GM11168 (cell line): ENCODE measurements around the gene USP10.

ENCODE experiments used
- in situ Hi-C: fragments of 300-500 bp; cut with MboI; formaldehyde crosslinking; loops from one replicate; pipeline ENCODE4 v1.12.0; 2022; ENCODE audit warnings: low sequenced_read_pairs; ENCODE audit not compliant: unreplicated experiment

USP10 gene

DNA sequence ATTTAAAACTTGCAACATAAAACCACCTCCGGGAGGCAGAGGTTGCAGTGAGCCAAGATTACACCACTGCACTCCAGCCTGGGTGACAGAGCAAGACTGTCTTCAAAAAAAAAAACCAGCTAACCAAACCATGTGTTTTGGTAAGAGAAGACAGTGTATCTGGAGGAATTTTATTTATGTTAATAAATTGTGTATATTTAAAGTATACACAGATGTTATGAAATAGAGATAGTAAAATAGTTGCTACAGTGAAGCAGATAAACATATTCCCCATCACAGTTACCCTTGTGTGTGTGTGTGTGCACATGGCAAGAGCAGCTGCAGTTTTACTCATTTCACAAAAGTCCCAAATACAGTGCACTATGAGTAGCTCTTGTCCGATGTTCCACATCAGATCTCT lies 65.2 kb downstream of the USP10 start:
- in situ Hi-C loops = no loop called here

DNA sequence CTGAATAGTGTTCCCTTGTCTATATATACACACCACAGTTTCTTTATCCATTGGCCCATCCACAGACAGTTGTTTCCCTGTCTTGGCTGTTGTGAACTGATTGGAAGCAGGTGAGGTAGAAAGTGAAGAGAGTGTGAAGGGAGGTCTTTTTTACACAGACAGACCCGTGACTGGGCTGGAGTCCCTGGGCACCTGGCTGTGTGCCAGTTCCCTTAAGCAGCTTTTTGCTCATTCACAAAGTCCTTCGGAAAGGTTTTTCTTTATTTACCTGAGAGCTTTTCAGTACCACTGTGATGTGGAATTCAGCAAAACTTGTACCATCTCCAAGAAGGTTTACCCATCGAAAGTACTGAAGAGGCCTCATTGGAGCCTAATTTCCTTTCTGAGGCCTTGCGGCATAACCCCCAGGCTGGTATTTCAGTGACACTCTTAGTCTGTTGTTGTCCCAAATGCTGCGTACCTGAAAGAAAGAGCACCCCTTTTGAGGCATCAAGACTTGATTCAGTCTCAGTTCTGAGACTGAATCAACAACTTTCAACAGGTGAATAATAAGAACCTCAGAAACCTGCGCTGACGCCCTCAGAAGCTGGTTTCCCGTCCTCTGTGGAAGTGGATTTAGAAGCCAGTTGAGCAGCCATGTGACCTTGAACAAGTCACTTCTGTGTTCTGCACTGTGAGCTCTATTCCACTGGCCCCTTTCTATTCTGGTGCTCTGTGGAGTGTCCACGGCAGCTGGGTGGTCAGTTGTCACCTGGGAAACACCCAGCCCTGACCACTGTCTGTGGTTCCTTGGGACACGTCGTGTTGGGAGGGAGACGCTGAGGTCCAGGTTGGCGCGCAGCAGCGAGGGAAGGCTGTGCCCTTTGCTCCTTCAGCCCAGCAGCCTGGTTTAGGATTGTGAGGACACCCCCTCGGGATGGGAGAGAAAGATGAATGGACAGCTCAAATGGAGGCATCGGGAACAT lies 66.1 kb downstream of the USP10 start:
- in situ Hi-C loops = no loop called here

DNA sequence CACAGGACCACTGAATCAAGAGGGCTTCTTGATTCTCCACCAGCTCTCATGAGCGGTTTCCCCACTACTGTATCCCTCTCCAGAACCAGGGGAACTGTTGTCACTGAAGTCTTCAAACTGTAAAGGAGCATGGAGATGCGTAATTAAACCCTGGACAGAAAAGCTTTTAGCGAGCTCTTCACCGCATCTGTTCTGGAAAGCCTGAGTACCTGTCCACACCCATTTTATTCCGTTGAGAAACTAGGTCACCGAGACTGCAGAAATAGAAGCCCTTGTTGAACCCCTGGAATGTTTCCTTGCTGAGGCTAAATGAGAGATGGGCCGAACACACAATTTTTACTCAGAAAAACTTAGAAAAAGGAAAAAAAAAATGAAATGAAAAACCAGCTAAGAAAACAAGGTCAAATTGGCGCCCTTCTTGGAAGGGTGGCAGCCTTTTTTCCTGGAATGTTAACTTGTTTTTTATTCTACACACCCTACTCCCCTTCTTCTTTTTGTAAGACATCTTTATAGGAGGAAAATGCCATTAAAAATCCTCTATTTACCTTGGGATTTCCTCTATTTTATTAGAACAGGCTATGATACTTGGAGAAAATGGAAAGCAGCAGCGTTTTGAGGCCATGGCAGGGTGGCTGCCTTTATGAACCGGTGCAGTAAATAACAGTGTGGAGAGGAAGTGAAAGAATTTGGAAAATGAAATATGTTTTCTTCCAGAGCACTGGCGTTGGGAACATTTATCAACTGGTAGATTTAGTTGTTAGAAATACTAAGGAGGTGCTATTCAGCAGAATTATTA lies 67.4 kb downstream of the USP10 start:
- in situ Hi-C loops = no loop called here

DNA sequence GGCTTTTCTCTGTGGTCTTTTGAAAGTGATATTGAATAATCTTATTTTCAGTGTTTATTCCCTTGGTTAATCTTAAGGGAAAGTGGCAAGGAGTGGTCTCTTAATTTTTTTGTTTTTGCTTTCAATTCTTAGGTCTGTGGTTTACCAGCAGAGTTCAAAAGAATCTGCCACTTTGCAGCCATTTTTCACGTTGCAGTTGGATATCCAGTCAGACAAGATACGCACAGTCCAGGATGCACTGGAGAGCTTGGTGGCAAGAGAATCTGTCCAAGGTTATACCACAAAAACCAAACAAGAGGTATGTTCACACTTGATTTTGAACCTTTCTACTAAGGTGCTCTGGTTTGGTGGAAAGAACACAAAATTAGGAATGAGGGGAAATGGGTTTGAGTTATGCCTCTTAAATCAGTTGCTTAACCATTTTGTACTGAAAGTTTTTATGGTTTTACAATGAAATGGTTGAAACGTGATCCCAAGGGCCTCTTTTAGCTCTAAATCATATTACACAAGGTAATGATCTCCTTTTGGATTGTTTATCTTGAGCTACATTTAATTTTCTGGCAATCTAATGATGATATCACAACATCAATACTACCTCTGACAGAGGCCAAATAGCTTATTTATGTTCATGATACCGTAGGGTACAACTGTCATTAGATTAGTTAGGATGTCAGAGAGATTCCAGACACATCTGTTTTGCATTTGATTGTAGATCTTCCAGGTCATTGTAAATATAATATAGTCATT lies 68.4 kb downstream of the USP10 start:
- in situ Hi-C loops = no loop called here

DNA sequence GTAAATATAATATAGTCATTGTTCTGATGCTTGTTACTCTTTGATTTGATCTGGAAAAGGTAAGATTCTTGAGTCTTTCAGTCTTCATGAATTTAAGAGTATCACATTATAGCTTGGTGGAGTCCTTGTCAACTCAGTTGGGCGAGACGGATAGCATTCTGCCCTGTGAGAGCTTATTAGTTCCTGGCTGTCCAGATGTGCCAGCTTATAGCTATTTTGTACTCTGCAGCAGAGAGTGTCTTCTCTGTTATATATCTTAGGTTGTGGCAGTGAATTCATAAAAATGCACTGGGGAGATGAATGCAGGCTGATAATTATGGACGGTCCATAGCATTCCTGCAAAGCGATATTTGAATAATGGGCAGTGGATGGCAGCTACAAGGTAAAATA lies 69.0 kb downstream of the USP10 start:
- in situ Hi-C loops = no loop called here

DNA sequence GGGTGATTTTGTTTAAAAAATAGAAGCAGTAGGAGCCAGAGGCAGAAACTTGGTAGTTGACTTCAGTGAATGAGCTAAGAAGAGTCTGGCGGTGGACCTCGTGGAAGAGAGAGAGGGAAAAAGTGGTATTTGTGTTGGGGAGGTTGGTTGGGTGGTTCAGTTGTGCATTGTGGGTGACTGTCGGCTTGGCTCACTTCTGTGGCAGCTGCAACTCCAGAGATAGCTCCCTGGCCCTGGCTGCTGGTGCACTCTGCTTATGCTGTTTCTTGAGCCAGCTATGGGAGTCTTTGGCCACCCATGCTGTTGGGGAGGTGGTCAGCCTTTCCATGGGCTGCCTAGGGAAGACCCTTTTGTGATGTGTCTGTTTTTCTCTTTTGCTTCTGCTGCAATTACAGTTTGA lies 69.6 kb downstream of the USP10 start:
- in situ Hi-C loops = no loop called here

DNA sequence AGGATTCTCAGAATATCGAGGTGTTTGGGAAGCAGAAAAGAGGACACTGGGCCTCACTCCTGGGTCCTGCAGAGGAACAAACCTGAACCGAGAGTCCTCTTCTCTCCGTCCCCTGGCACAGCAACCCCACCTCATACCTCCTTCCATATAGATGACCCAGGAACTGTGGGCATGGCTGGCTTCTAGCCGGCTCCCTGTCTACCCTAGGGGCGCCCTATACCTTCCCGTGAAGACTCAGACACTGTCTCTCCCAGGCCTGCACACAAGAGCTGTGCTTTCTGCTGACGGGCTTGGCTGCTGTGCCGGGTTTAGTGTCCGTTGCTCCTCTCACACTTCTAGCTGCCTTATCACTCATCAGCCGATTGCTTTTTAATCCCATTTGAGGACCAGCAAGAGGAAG lies 73.5 kb downstream of the USP10 start:
- in situ Hi-C loops = no loop called here

DNA sequence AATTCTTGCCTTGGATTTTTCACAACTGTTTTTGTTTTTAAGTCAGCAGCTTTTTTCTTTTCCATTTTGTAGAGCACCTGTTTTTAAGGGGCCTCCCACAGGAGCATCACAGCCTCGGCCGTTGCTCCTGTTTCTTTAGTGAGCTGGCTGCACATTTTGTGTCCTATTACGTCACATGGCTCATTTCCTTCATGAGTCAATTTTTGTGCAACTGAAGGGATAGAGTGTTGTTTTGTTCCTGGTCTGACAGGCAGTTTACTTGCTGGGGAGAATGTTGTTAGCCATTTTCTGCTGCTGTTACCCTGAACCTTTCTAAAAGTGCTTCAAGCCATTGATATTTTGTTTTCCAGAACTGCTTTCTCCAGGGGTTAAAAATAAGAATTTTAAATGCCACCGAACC lies 75.0 kb downstream of the USP10 start:
- in situ Hi-C loops = no loop called here

DNA sequence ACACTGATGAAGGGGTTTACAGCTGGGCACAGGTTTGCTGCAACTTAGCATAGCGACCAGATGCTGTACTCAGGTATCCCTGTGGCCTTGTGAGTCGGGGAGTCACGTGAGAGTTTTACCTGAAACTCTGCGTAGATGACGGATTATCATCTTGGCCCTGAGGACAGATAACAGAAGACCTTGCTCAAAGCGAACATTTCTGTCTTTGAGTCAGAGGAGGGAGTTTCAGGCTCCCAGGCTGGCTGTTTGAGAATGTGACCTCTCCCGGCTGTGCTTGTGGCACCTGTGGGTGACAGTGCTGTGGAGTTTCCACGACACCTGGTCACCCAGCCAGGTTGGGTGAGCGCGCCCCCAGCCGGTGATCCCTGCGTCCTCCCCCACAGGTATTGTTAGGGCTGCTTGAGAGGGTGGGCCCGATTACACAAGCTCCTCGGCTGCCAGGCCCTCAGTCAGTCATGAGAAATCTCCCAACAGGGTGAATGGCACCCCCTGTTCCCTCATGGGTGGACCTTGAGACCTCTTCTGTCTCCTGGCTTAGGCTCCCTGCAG lies 75.5 kb downstream of the USP10 start:
- in situ Hi-C loops = no loop called here

DNA sequence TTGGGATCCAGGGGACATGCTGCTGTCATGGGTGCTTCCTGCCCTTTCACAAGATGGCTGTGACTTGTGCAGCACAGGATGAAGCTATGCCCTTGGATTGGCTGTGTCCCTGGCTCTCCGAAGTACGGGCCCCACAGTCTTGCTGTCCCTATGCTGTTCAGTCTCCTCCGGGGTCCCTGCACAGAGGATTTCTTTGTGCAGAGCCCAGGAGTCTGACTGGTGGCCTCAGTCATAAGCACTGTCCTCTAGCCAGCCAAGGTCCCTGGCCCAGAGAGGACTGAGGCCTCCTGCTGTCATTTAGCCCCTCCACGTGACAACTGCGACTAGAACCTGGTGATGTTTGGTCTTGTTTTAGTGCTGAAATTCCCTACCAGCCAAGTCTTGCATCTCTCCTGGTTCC lies 77.6 kb downstream of the USP10 start:
- in situ Hi-C loops = no loop called here

DNA sequence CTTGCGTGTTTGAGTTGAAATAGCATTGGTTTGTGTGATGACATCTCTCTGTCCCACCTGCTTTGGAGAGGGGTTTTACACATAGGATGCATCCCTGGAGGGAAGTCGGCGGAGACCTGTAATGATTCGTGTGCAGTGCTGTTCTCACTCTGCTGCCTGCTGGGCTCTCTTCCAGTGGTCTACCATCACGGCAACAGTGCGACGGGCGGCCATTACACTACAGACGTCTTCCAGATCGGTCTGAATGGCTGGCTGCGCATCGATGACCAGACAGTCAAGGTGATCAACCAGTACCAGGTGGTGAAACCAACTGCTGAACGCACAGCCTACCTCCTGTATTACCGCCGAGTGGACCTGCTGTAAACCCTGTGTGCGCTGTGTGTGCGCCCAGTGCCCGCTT lies 78.9 kb downstream of the USP10 start:
- in situ Hi-C loops = no loop called here

DNA sequence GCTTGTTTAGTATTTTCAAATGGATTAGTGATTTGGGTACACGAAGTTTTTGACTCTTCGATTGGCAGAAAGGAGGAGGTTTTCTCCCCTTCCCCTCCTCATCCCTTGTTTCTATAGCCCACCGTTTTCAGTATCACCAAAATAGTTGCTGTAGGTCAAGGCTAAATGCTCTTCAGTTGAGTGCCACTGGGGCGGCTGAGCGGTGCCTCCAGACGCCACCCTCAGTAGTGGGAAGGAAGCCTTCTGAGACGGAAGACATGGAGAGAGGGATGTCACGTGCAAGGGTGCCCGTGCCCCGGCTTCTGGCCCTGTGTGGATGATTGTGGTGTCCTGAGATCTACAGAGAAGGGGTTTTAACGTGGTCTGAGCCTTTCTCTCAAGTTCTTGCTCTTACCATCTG lies 80.3 kb downstream of the USP10 start:
- in situ Hi-C loops = no loop called here

DNA sequence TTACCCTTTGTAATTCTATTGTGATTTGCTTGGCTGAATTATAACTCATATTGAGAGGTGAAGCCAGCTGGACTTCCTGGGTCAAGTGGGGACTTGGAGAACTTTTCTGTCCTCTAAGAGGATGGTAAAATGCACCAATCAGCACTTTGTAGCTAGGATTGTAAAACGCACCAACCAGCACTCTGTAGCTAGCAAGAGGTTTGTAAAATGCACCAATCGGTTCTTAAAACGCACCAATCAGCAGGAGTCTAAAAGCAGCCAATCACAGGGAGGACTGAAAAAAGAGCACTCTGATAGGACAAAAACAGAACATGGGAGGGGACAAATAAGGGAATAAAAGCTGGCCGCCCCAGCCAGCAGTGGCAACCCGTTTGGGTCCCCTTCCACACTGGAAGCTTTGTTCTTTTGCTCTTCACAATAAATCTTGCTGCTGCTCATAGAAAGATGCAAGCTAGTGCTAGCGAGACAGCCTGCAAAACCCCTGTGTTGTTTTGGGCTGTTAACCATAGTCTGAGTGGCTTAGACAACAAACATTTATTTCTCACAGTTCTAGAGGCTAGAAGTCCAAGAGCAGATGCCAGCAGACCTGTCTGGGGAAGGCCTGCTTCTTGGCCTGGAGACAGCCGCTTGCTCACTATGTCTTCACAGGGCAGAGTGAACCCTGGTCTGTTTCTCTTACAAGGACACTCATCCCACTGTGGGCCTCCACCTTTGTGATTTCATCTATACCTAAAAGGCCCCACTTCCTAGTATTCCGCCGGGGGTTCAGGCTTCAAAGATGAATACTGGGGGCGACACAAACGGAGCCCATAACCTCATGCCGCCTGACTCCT lies 81.0 kb downstream of the USP10 start:
- in situ Hi-C loops = no loop called here

DNA sequence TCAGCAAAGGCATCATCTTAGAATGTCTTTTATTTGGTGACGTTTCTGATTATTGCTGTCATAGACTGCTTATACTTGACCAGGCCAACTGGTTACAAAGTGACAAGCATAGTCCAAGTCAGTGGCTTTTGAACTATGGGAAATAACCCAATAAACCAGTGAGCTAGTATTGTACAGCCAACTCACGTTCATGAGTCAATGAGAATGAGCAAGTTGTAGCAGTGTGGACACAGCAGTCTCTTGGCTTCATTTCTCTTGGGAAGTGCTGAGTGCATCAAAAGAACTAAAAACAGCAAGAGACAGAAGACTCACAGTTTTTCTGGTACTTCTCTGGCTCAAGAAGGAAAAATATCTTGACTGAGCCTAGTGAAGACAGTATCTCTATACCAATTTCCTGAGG lies 83.0 kb downstream of the USP10 start:
- in situ Hi-C loops = no loop called here

DNA sequence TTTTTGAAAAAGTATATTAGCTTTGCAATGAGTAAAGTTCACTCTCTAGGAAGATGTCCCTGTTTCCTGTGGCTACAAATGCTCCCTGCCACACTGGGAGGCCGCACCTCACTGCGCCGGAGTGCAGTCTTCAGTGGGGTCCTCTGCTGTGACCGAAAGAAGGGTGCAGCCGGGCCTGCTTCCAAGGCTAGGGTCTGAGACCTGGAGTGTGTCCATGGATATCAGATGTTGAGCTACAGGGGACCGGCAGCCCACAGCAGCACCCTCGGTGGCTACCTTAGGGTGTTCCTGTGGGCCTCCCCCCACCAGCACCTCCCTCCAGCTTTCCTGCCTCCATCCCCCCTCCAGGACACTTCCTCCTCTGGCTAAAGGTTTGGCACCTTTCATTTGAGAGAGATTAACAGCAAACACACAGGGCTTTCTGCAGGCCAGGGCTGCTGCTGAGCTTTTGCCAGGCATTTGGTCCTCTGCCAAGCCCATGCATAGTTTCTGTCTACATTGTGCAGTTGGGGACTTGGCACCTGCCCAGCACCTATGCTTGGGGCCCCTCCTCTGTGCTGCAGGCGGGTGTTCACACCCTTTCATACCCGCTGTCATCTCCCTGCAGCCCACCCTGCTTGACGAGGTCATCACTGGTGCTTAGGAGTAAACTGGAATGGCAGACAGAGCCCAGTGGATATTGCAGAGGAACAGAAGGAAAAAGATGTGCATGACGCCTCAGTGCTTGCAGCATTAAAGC lies 86.2 kb downstream of the USP10 start:
- in situ Hi-C loops = no loop called here

DNA sequence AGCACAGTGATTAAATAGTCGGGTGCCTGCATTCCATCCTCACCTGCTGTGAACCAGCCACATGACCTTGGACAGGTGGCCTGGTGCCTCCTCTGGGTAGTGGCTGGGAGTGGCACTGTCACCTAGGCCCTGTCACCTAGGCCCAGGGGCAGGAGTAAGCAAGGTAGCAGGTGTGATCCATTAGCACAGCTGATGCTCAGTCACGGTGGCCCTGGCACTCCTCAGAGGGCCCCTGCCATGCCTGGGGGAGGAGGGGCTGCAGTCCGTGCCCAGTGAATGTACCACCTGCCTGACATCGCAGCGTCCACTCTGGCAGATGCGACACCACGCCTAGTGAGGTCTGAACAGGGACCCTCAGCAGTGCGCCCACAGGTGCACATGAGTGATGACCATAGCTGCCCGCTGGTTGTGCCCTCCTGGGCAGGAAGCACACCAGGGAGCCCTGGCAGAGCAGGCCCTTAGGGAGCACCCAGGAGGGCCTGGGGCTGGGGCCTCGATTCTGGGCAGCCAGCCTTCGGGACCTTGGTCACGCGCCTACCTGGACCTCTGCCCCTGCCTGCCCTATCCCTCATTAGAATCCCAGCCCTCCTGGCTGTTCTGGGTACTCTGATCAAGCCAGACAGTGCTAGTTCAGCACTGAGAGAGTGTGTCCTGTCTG lies 86.9 kb downstream of the USP10 start:
- in situ Hi-C loops = no loop called here

DNA sequence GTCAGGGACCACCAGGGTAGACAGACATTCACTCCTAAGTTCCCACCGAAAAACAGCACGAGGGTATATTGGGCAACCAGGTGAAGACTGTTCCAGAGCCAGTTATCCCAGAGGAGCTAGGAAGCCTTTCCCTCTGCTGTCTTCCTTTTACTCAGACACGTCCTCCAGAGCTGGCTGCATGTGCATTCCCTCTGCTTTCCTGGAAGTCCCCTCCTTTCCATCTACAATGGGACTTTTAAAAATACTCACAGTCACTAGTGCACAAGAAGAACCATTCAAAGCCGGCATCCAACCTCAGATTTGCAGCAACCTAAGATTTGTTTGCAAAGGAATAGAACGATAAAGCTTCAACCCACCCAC lies 87.4 kb downstream of the USP10 start:
- in situ Hi-C loops = no loop called here

DNA sequence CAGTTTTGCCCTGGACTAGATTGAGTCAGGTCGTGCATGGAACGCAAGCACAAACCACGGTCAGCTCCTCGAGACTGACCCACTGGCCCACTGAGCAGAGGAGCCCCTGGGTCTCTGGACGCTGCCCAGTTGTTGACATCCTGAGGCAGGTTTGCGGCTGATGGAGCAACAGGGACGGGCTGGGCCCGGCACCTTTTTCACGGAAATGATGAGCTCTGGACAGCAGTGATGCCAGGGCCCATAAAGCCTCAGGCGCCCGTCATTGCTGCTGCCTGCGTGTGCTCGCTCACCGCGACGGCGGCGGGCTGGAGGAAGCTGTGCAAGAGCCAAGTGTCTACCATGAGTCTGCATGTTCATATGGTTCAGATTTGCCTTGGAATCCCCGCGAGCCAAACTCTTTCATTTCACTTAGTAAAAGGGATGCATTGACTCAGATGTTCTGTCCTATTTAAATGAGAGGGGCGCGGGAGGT lies 89.2 kb downstream of the USP10 start:
- in situ Hi-C loops = no loop called here
